Middle frontal gyrus (tissue), 1 donor: ENCODE results near the gene SCIMP.
A peak's percentile ranks its signal among the peaks of the same experiment; 100 is the strongest.
"Not testable (repeated sequence)": the region's sequence is repeated elsewhere in the genome, so short reads cannot be mapped to it uniquely, and the experiment has no call there.

Experiments
- DNase-seq: peaks from one replicate; pipeline ENCODE4 v3.0.0-alpha.2; 2015; ENCODE audit warnings: low spot score; ENCODE audit errors: extremely low spot score

SCIMP gene

GRCh38 chr17:5234645-5235576 lies at the start of gene SCIMP:
TSS of gene SCIMP (minus strand) at chr17:5234860. CDS start at chr17:5234755, 105 bp downstream.
- DNase-seq: no peak

GRCh38 chr17:5283571-5284315 lies 49.1 kb upstream of the SCIMP start:
- no peak for DNase-seq

GRCh38 chr17:5282642-5283217 lies 48.1 kb upstream of the SCIMP start:
- no peak for DNase-seq

GRCh38 chr17:5281814-5282641 lies 47.4 kb upstream of the SCIMP start, which contains the start of gene RABEP1:
TSS of gene RABEP1 (plus strand) at chr17:5282284. CDS start at chr17:5282487, 203 bp downstream.
- DNase-seq: peak; percentile 73

- no peak for DNase-seq
These were observed 37.7 kb upstream of the SCIMP start for GRCh38 chr17:5272322-5272721.

- DNase-seq: no peak
These were observed 34.7 kb upstream of the SCIMP start for GRCh38 chr17:5269241-5269960.

- DNase-seq: no peak
These were observed 30.2 kb upstream of the SCIMP start for GRCh38 chr17:5264893-5265292.

GRCh38 chr17:5263441-5263840 lies 28.8 kb upstream of the SCIMP start:
- no peak for DNase-seq

- no peak for DNase-seq
These were observed 27.8 kb upstream of the SCIMP start for GRCh38 chr17:5262416-5262991.

- no peak for DNase-seq
These were observed 25.9 kb upstream of the SCIMP start for GRCh38 chr17:5260542-5260941.

- no peak for DNase-seq
These were observed 22.5 kb upstream of the SCIMP start for GRCh38 chr17:5257124-5257523.

GRCh38 chr17:5254903-5255521 lies 20.4 kb upstream of the SCIMP start:
- DNase-seq: no peak

GRCh38 chr17:5254414-5254813 lies 19.8 kb upstream of the SCIMP start:
- DNase-seq: no peak

- peak; percentile 54 for DNase-seq
These were observed 15.0 kb upstream of the SCIMP start for GRCh38 chr17:5249615-5250014.

GRCh38 chr17:5248821-5249479 lies 14.3 kb upstream of the SCIMP start:
- no peak for DNase-seq

GRCh38 chr17:5247621-5248020 lies 13.0 kb upstream of the SCIMP start:
- no peak for DNase-seq

GRCh38 chr17:5241861-5242671 lies 7.4 kb upstream of the SCIMP start:
- no peak for DNase-seq

GRCh38 chr17:5239769-5240168 lies 5.1 kb upstream of the SCIMP start:
- not testable (repeated sequence) for DNase-seq
